ENCODE data around the gene TRPM7.

DNA sequence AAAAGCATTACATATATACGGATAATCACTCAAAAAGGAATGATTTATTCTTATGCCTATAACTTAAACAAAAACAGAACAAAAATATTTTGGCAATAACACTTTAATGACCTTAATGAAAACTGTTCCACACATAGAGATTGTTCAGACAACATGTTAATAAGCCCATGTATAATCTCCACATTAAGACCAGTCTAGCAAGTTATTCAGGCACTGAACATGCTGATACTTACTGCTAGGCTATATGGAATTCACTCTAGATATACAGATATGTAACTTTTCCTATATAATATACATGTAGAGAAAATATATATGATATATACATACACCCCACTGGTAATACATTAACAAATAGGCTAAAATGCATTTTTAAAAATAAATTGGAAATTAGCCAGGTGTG is 96.3 kb downstream of the TRPM7 start:
- TF ChIP-seq CTCF (IDR thresholded peaks at IDR 0.05; ENCODE audit: low read depth, low read length, missing input control) (no peak), TAF1 (conservative IDR thresholded peaks at IDR 0.05) (no peak), YY1 (IDR thresholded peaks at IDR 0.05) (no peak)

Measured in liver (tissue), 3 donors.